ENCODE measurements around the gene GCKR. TPM values are rescaled to one million over a fixed set of nuclear protein-coding genes. Genes with fewer than 3 reads are reported as not detected.

Gene GCKR
- total and polyA plus RNA-seq, 2 donors (not counting 3 experiments of a cell fraction or from before 2014, with no cell fraction given), result 0.27 to 0.52 TPM

DNA sequence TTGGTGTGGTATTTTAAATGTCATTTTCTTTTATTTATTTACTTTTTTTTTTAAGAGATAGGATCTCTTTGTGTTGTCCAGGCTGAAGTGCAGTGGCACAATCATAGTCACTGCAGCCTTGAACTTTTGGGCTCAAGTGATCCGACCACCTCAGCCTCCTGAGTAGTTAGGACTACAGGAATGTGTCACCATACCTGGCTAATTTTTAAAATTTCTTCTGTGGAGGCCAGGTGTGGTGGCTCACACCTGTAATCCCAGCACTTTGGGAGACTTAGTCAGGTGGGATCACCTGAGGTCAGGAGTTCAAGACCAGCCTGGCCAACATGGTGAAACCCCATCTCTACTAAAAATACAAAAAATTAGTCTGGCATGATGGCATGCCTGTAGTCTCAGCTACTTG lies 52.7 kb downstream of the GCKR start:
- POLR2A ChIA-PET, result no interaction called here
- DNase-seq (ENCODE audit: low read depth, low spot score) (no peak), FAIRE-seq (no peak)
- no peaks in the 10 kb centered on the region for H3K9me1 ChIP-seq (replicated peaks; ENCODE audit: control insufficient read depth, extremely low read depth, insufficient read depth, low read length)
- no peaks in the 10 kb centered on the region for H3K9me3 ChIP-seq (replicated peaks; ENCODE audit: control insufficient read depth, insufficient read depth, low read length)
- no peaks in the 10 kb centered on the region for H3K36me3 ChIP-seq (ENCODE audit: control insufficient read depth in 2 of 2, extremely low read depth in 1 of 2, insufficient read depth in 2 of 2, low read length in 2 of 2)
- BruUV-seq (replicated peaks), result no TSS peak
- no peak overlapping the region for H2AFZ ChIP-seq (ENCODE audit: low read depth, low read length)
- CTCF ChIA-PET, result no interaction called here
- H3K27me3 ChIP-seq (ENCODE audit: control insufficient read depth in 2 of 2, insufficient read depth in 2 of 2, low read length in 2 of 2), result peaks cover 0 to 1% of the 10 kb centered on the region in 2 experiments
- intact Hi-C loops (cut with micrococcal nuclease) (no loop called here), dilution Hi-C loops (cut with MboI; ENCODE audit: extremely low pct_ligation_motif_present, low sequenced_read_pairs) (no loop called here)
- H3K79me2 ChIP-seq (ENCODE audit: control insufficient read depth, insufficient read depth, low read length), result no peaks in the 10 kb centered on the region
- H3K27ac ChIP-seq (ENCODE audit: insufficient read depth, low read depth, low read length), result no peak overlapping the region
- no peak overlapping the region for H3K9ac ChIP-seq (replicated peaks; ENCODE audit: extremely low read depth, insufficient read depth, low read length)
- no peaks in the 10 kb centered on the region for H3K4me1 ChIP-seq (ENCODE audit: control insufficient read depth, extremely low read depth, insufficient read depth, low read length)
- H4K20me1 ChIP-seq (replicated peaks; ENCODE audit: control insufficient read depth, extremely low read depth, insufficient read depth, low read length), result no peaks in the 10 kb centered on the region
- H3K4me2 ChIP-seq (ENCODE audit: insufficient read depth, low read length), result no peak overlapping the region
- no peak overlapping the region for H3K4me3 ChIP-seq (replicated peaks in 1 of 3; ENCODE audit: insufficient read depth in 1 of 3, low read depth in 1 of 3, low read length in 3 of 3)
- TF ChIP-seq, protein P1, sequence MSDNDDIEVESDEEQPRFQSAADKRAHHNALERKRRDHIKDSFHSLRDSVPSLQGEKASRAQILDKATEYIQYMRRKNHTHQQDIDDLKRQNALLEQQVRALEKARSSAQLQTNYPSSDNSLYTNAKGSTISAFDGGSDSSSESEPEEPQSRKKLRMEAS (IDR thresholded peaks at IDR 0.05; ENCODE audit: insufficient read depth, insufficient read length), result no peak
- TF ChIP-seq, protein P2, sequence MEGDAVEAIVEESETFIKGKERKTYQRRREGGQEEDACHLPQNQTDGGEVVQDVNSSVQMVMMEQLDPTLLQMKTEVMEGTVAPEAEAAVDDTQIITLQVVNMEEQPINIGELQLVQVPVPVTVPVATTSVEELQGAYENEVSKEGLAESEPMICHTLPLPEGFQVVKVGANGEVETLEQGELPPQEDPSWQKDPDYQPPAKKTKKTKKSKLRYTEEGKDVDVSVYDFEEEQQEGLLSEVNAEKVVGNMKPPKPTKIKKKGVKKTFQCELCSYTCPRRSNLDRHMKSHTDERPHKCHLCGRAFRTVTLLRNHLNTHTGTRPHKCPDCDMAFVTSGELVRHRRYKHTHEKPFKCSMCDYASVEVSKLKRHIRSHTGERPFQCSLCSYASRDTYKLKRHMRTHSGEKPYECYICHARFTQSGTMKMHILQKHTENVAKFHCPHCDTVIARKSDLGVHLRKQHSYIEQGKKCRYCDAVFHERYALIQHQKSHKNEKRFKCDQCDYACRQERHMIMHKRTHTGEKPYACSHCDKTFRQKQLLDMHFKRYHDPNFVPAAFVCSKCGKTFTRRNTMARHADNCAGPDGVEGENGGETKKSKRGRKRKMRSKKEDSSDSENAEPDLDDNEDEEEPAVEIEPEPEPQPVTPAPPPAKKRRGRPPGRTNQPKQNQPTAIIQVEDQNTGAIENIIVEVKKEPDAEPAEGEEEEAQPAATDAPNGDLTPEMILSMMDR (IDR thresholded peaks at IDR 0.05; ENCODE audit: extremely low read depth in 1 of 2, insufficient read depth in 1 of 2, low read depth in 1 of 2, low read length in 2 of 2), result no peak
- TF ChIP-seq GATA2 (IDR thresholded peaks at IDR 0.05; ENCODE audit: insufficient read depth, insufficient read length, low read depth, low read length) (no peak), MYC (IDR thresholded peaks at IDR 0.05; ENCODE audit: low read depth, low read length) (no peak), EZH2 (IDR thresholded peaks at IDR 0.05; ENCODE audit: borderline replicate concordance, low read depth, low read length, severe bottlenecking) (no peak), POLR2A (IDR thresholded peaks at IDR 0.05; ENCODE audit: low read depth, low read length) (no peak), JUN (IDR thresholded peaks at IDR 0.05; ENCODE audit: borderline replicate concordance, insufficient read depth, insufficient read length, low read depth) (no peak), POLR2AphosphoS5 (IDR thresholded peaks at IDR 0.05; ENCODE audit: insufficient read depth, low read depth, low read length) (no peak), FOS (IDR thresholded peaks at IDR 0.05; ENCODE audit: borderline replicate concordance, insufficient read depth, low read length) (no peak)
